ENCODE measurements around the gene MYL7.
A peak's percentile ranks its signal among the peaks of the same experiment; 100 is the strongest.

The MYL7 gene

DNA sequence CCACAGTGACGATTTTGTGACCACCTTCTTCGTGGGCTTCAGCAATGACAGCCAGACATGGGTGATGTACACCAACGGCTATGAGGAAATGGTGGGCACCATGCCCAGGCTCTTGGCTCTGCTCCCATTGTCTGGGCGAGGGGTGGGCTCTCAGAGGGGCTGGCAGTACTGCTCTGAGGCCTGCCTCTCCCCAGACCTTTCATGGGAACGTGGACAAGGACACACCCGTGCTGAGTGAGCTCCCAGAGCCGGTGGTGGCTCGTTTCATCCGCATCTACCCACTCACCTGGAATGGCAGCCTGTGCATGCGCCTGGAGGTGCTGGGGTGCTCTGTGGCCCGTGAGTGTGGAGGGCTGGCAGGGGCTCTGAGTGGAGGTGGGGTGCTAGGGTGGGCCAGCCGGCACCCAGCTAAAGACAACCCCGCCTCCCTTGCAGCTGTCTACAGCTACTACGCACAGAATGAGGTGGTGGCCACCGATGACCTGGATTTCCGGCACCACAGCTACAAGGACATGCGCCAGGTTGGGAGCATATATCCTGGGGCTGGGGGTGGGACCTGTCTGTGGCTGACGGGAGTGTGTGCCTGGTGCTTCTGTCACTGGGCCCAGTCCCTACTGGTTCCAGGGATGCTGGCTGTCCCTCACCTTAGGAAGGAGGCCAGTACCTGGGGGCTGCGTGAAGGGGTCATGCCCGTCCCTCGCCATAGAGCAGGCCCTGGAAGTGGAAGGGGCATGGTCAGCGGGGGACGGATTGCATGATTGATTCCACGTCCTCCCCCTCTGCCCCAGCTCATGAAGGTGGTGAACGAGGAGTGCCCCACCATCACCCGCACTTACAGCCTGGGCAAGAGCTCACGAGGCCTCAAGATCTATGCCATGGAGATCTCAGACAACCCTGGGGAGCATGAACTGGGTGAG, 30.2 kb downstream of the MYL7 start:
- DNase-seq, result no peak

- no peak for DNase-seq
Observed at GRCh38 chr7:44109991-44110390, 31.1 kb downstream of the MYL7 start.

GRCh38 chr7:44108768-44109750, 32.1 kb downstream of the MYL7 start:
- peak; percentile 38 for DNase-seq

- no peak for DNase-seq
Observed at GRCh38 chr7:44107961-44108767, 33.0 kb downstream of the MYL7 start.

DNA sequence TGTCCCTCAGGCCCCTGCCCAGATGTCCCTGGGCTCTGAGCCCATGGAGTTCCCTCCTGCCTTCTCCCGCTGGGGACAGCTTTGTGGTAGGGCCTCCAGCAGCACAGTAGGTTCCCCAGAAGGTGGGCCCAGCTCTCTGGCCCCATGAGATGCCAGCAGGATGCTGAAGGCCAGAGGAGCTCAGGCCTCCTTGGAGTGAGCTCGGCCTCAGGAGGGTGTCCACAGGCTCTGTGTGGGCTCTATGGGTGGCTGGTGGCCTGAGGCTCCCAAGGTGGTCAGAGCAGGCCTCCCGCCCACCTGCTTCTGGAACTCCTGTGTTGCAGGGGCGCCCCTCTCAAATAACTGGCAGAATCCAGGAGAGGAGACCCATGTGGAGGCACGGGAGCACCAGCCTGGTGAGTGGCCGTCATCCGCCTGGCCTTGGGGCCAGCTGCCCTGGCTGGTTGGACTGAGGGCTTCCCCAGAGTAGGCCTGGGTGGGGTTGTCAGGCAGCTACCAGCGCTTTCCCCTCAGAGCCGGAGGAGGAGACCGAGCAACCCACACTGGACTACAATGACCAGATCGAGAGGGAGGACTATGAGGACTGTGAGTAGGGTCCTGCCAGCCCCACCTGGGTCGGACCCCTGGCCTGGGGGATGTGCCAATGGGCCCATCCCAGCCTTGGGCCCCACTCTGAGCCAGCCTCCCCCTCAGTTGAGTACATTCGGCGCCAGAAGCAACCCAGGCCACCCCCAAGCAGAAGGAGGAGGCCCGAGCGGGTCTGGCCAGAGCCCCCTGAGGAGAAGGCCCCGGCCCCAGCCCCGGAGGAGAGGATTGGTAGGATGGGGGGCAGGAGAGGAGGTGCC, 33.8 kb downstream of the MYL7 start:
- no peak for DNase-seq

DNA sequence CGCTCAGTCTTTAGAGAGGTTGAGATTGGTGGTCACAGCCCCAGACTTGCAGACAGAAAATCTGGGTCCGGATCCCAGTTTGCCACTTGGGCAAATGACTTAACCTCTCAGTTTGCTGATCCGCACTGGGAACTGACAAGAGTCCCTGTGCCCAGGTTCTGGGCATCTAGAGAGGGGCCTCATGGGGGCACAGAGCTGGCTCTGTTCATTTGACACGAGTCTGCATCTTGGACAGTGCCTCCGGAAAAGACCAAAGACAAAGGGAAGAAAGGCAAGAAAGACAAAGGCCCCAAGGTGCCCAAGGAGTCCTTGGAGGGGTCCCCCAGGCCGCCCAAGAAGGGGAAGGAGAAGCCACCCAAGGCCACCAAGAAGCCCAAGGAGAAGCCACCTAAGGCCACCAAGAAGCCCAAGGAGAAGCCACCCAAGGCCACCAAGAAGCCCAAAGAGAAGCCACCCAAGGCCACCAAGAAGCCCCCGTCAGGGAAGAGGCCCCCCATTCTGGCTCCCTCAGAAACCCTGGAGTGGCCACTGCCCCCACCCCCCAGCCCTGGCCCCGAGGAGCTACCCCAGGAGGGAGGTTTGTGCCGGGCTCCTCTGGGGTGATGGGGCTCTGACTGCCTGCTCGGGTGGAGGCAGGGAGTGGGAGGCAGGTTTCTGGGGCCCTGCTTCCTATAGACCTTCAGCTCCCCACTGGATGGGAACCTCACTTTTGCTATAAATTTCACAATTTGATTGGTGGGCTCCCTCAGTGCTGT, 34.6 kb downstream of the MYL7 start:
- DNase-seq, result no peak

DNA sequence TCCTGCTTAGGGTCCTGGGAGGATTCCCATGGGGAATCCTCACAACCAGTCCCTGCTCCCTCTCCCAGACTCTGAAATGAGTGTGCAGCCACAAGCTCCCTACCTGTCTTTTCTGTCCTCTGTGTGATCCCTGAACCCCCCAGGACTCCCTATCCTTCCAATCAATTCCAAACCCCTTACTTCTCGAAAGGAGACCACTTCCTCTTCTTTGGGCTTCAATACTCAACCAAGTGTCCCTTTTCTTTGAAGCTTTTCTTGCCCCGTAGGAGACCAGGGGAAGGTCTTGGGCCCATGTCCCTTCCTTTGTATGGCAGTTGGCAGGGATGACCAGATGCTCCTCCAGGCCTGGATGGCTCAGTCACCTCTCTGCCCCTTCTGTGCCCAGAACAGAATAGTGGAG, 35.3 kb downstream of the MYL7 start:
- no peak for DNase-seq

DNA sequence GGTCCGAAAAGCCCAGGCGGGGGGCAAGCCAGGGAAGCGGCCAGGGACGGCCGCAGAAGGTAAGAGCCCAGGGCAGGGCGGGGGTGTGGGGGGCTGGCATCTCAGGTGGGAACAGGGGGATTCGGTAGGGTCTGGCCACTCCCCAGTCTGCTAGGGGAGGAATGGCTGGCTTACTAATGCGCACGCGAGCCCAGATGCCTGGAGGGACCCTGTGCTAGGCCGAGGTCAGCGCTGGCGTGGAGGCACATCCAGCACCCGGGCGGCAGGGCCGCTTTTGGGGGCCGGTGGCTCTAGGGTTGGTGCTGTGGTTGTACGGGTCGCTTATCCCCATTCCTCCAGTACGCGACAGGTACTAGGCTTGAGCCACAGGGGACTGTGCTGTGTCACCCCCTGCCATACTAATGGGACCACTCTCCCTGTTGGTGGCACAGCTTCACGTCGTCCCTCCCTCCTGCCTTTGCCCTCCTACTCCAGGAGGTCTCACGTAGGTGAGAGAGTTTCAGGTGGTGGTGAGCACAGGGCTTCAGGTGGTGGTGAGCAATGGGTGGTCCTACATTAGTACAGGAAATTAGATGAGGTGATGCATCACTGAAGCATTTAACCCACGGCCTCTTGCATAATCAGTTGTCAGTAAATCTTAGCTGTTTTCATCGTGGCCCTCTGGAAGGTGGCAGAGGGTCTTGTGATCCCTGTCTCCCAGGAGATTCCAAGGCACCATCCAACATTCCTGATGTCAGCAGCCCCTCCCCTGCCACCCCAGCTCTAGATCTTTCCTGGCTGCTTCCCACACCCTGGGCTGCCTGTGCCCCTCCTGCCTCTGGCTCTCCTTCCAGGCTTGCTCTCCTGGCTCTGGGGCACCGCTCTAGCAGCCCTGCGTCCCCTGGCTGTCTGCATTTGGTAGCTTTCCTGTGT, 36.0 kb downstream of the MYL7 start:
- no peak for DNase-seq

DNA sequence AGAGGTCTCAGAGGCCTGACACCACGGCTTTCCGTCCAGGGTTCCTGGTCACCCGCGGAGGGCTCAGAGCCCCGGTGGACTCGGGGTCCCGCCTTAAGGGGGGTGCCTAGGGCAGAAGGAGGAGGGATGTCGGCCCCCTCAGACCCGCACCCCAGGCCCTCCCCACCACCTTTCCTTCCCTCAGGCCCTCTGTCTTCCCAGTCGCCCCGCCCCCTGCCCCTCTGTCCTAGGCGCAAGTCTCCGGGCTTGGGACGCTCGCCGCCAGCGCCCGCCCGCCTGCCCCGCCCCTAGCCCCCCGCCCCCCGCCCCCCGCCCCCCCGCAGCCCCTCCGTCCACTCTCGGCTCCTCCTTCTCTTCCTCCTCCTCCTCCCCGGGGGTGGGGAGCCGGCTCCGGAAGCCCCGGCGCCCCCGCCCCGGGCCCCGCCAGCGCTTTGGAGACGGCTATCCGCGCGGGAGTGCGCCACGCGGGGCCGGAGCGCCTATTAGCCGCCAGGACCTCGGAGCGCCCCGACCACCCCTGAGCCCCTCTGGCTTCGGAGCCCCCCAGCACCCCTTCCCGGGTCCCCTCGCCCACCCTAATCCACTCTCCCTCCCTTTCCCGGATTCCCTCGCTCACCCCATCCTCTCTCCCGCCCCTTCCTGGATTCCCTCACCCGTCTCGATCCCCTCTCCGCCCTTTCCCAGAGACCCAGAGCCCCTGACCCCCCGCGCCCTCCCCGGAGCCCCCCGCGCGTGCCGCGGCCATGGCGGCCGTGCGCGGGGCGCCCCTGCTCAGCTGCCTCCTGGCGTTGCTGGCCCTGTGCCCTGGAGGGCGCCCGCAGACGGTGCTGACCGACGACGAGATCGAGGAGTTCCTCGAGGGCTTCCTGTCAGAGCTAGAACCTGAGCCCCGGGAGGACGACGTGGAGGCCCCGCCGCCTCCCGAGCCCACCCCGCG, 36.9 kb downstream of the MYL7 start, which contains the start of gene AEBP1:
Gene AEBP1 (plus strand): TSS at position 423 of the 937 bp plus-strand sequence. CDS start 321 bp downstream, at position 744.
- peak; percentile 70 for DNase-seq

GRCh38 chr7:44103566-44103922, 37.6 kb downstream of the MYL7 start:
- no peak for DNase-seq

GRCh38 chr7:44102846-44103565, 38.1 kb downstream of the MYL7 start:
- no peak for DNase-seq

DNA sequence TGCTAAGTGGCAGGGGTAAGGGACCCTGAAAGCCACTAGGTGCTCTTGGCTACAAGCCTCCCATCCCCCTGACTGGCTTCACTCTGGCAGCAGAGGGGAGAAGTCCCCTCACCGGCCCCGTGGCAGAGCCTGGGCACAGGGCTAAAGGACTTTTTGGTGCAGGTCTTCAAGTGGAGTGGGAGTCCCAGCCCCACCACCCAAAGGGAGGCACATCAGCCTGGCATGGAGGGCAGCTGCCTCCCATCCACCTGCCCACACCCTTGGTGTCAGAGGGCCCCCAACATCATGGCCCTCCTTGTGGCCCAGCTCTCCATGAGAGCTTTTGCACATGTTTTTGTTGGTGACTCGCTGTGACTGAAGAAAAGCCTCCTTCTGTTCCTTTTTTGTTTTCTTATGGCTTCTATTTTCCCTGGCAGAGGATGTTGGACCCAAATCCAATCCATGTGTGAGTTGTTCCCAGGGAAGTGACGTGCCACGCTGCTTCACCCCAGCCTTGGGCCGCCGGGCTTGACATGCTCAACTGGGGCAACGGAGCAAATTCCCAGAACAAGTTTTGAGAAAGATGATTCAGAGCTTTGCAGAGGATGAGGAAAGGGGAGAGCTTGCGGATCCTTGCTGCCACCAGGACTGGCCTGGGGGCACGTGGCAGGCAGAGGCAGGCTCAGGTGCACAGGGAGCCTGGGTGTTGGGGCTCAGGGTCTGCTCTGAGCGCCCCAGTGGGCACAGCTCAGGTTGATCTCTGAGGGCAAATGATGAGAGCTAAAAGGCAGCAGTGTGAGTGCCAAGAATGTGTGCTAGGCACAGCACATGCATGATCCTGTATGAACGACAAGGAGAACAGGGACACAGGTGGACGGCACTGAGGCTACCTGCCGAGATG, 38.9 kb downstream of the MYL7 start:
- DNase-seq, result no peak

DNA sequence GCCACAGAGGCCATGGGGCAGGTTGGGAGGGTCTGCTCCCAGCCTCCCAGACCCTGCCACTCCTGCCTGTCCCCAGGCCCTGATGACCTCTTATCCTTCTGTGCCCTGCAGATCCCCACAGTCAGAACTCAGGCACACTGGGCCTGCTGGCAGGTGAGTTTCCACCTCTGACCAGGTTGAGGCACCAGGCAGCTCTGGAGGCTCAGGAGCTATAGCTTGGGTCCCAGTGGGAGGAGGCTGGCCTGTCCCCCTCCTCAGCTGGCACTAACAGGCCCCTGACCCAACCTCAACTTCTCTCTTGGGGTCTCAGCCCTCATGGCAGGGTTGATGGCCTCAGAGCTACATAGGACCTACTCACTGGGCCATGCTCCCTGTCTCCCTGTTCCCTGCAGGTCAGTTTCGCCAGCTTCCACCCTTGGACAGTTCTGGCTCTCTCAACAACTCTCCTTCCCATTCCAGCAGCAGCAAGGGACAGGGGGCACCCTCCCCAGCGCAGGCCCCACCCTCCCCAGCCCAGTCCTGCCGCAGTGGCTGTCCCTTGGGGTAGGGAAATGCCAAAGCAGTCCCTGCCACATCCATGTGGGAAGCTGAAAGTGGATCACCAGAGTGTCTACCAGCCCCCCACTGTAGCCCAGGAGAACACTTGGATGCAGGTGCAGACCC, 39.7 kb downstream of the MYL7 start:
- DNase-seq, result no peak

DNA sequence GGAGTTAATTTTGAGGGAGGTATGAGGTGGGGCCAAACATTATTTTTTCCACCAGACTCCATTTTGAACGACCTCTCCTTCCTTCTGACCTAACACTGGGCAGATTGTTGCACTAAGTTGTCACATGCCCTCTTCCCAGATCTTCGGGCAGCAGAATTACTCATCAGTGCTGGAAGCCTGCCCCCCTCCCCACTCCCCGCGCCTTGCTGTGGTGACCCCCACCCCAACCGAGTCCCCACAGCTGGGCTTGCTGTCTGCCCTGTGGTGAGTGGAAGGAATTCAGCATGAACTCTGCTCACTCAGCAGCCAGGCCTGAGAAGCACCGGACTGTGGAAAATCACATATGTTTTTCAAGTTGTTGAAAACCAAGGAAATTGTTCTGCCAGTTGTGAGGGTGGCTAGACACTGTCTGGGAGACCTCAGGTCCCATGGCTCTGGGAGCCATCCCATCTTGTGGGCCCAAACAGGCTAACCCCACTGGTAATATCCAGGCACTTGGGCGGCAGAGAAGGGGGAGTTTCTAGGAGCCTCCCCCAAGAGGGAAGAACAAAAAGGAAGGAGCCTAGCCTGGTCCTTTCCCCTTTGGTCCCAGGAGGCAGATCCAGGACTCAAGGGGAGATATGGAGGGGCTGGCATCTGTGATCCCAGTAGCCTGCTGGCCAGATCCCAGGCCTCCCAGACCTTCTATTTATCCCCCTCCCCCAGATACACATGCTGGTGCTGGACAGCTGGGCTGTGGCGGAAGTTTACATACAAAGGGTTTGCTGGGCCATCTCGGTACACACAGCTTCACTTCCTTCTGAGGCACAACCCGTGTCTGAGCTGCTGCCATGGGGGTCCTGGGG, 40.5 kb downstream of the MYL7 start:
- no peak for DNase-seq

DNA sequence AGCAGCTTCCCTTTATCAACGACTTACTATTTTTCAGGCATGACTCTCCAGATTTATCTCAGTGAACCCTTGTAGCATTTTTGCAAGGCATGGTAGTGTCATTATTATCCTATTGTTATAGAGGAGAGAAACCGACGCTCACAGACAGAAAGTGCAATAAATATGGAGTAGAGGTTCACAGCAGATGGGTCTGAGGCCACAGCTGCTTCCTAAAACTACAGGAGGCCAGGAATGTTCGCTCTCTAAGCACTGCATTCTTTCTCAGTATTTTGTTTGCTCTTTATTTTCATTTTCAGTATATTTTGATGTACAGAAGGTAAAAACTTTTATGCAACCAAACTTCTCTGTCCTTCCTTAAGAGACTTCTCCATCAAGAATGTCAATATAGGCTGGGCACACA, 41.5 kb downstream of the MYL7 start:
- no peak for DNase-seq
